SK-N-SH (cell line): Measurements from ENCODE around the gene ATF5. TPM values are rescaled to one million over a fixed set of nuclear protein-coding genes. Genes with fewer than 3 reads are reported as not detected.

ENCODE experiments used
- CTCF ChIA-PET: fragments of 300-600, 350-600 bp; formaldehyde crosslinking; extraction: SDS; loops from one replicate; lab custom pipeline; 2021; lab: Yijun Ruan, JAX
- POLR2A ChIA-PET: fragments of 350-600 bp; sonication (Branson Sonifier 250); formaldehyde crosslinking; extraction: SDS; loops from one replicate; lab custom pipeline; 2020; ENCODE audit warnings: antibody characterized with exemption, inconsistent platforms; lab: Yijun Ruan, JAX
- DNase-seq: peaks from one replicate; pipeline ENCODE4 v3.0.0; 2012
- H2AFZ ChIP-seq: fragments of 200-600 bp; sonication (generic); 2 replicates; pipeline ENCODE4 v1.8.1; 2016; ENCODE audit warnings: antibody characterized with exemption, mild to moderate bottlenecking, low read depth
- H3F3A ChIP-seq: fragments of 200-600 bp; sonication (generic); replicated peaks from 2 replicates; pipeline ENCODE3; 2016; ENCODE audit warnings: antibody characterized with exemption, mild to moderate bottlenecking; ENCODE audit not compliant: insufficient read depth
- H3K27ac ChIP-seq, 2 experiments: fragments of 200-500 bp in 1 of 2; fragments of 200-600 bp in 1 of 2; sonication (Bioruptor generic) in 1 of 2; sonication (generic), shearing (Covaris generic) in 1 of 2; 2 replicates each; pipeline versions ENCODE4 v1.5.1 to v1.6.1; 2014 to 2016; ENCODE audit warnings: low read depth in 2 of 2, inconsistent platforms in 1 of 2, low read length in 1 of 2, mild to moderate bottlenecking in 1 of 2, mixed read lengths in 1 of 2
- H3K27me3 ChIP-seq: fragments of 200-600 bp; sonication (generic), shearing (Covaris generic); 2 replicates; pipeline ENCODE4 v1.6.1; 2016; ENCODE audit warnings: mixed run types; ENCODE audit not compliant: insufficient read depth
- H3K36me3 ChIP-seq, 2 experiments: fragments of 200-500 bp in 1 of 2; fragments of 200-600 bp in 1 of 2; sonication (Bioruptor generic) in 1 of 2; sonication (generic) in 1 of 2; replicated peaks in 1 of 2; 2 replicates each; pipeline versions ENCODE3 to v1.5.1; 2014 to 2016; ENCODE audit warnings: low read length in 1 of 2, mild to moderate bottlenecking in 1 of 2; ENCODE audit not compliant: insufficient read depth in 2 of 2, control insufficient read depth in 1 of 2
- H3K4me1 ChIP-seq, 2 experiments: fragments of 200-500 bp in 1 of 2; fragments of 200-600 bp in 1 of 2; sonication (Bioruptor generic) in 1 of 2; sonication (generic), shearing (Covaris generic) in 1 of 2; 2 replicates each; pipeline versions ENCODE4 v1.5.1 to v1.6.1; 2014 to 2016; ENCODE audit warnings: low read depth in 1 of 2, low read length in 1 of 2, mixed run types in 1 of 2; ENCODE audit not compliant: insufficient read depth in 2 of 2, control insufficient read depth in 1 of 2
- H3K4me2 ChIP-seq: fragments of 200-600 bp; sonication (generic), shearing (Covaris generic); 2 replicates; pipeline ENCODE4 v1.6.1; 2017; ENCODE audit warnings: mixed run types
- H3K4me3 ChIP-seq, 2 experiments: fragments of 200-500 bp in 1 of 2; fragments of 200-600 bp in 1 of 2; sonication (Bioruptor generic) in 1 of 2; sonication (generic), shearing (Covaris generic) in 1 of 2; 2 replicates each; pipeline versions ENCODE4 v1.5.1 to v1.8.1; 2014 to 2016; ENCODE audit warnings: low read depth in 2 of 2, inconsistent platforms in 1 of 2, low read length in 1 of 2, mild to moderate bottlenecking in 1 of 2, mixed read lengths in 1 of 2, moderate library complexity in 1 of 2
- H3K79me2 ChIP-seq: fragments of 200-600 bp; sonication (generic); 2 replicates; pipeline ENCODE4 v1.8.1; 2017; ENCODE audit warnings: mild to moderate bottlenecking; ENCODE audit not compliant: insufficient read depth
- H3K9ac ChIP-seq: fragments of 200-600 bp; sonication (generic); 2 replicates; pipeline ENCODE4 v1.6.1; 2017; ENCODE audit warnings: mixed run types
- H3K9me2 ChIP-seq: fragments of 200-600 bp; sonication (generic); 2 replicates; pipeline ENCODE4 v1.6.1; 2017; ENCODE audit warnings: mixed run types
- H3K9me3 ChIP-seq: fragments of 200-600 bp; sonication (generic); 2 replicates; pipeline ENCODE4 v1.6.1; 2017; ENCODE audit warnings: mixed run types, mild to moderate bottlenecking, moderate library complexity
- H4K20me1 ChIP-seq: fragments of 200-600 bp; sonication (generic); 2 replicates; pipeline ENCODE4 v1.6.1; 2017; ENCODE audit warnings: mild to moderate bottlenecking, mixed run types; ENCODE audit not compliant: insufficient read depth
- CHD2 ChIP-seq: fragments of 150-350 bp; IDR thresholded peaks from 2 replicates; pipeline ENCODE4 v1.6.1; 2018; ENCODE audit warnings: low read length; ENCODE audit not compliant: partially characterized antibody
- ELF1 ChIP-seq: IDR thresholded peaks from 2 replicates; pipeline ENCODE4 v1.4.0; 2012
- EP300 ChIP-seq, 2 experiments: IDR thresholded peaks; 2 replicates each; pipeline versions ENCODE4 v1.4.0 to v1.6.1; 2012; ENCODE audit warnings: borderline replicate concordance in 1 of 2, low read depth in 1 of 2, low read length in 1 of 2
- EZH2phosphoT487 ChIP-seq: fragments of 200-600 bp; sonication (generic); IDR thresholded peaks from 2 replicates; pipeline ENCODE4 v1.6.1; 2017; ENCODE audit warnings: low read depth, mixed run types, mild to moderate bottlenecking, antibody characterized with exemption, moderate library complexity, borderline replicate concordance
- FOSL2 ChIP-seq: IDR thresholded peaks from 2 replicates; pipeline ENCODE4 v1.4.0; 2012; ENCODE audit warnings: low read depth, mild to moderate bottlenecking, moderate library complexity, borderline replicate concordance
- FOXJ3 ChIP-seq: sonication (generic); formaldehyde crosslinking; IDR thresholded peaks from 2 replicates; pipeline ENCODE4 v1.5.1; 2020; ENCODE audit warnings: mild to moderate bottlenecking, missing genetic modification reagents
- FOXM1 ChIP-seq: IDR thresholded peaks from 2 replicates; pipeline ENCODE4 v1.4.0; 2012; ENCODE audit warnings: low read depth, mild to moderate bottlenecking
- GABPA ChIP-seq: IDR thresholded peaks from 2 replicates; pipeline ENCODE4 v1.4.0; 2012; ENCODE audit warnings: low read depth, mild to moderate bottlenecking
- GATA2 ChIP-seq: sonication (generic); formaldehyde crosslinking; IDR thresholded peaks from 2 replicates; pipeline ENCODE4 v1.5.0; 2020; ENCODE audit warnings: mild to moderate bottlenecking, missing genetic modification reagents
- MEF2A ChIP-seq: IDR thresholded peaks from 2 replicates; pipeline ENCODE4 v1.4.0; 2012; ENCODE audit warnings: low read depth, borderline replicate concordance
- MXI1 ChIP-seq: IDR thresholded peaks from 2 replicates; pipeline ENCODE4 v1.6.1; 2012; ENCODE audit warnings: mild to moderate bottlenecking, low read depth, low read length, improper control_type of control experiment
- NRF1 ChIP-seq: IDR thresholded peaks from 2 replicates; pipeline ENCODE4 v1.6.1; 2012; ENCODE audit warnings: low read depth, mild to moderate bottlenecking, low read length
- POLR2AphosphoS5 ChIP-seq: IDR thresholded peaks from 2 replicates; pipeline ENCODE4 v1.6.1; 2012; ENCODE audit warnings: low read depth, low read length
- RAD21 ChIP-seq: IDR thresholded peaks from 2 replicates; pipeline ENCODE4 v1.6.1; 2012; ENCODE audit warnings: mild to moderate bottlenecking, low read length
- SIN3A ChIP-seq: IDR thresholded peaks from 2 replicates; pipeline ENCODE4 v1.6.1; 2012; ENCODE audit warnings: low read depth, mild to moderate bottlenecking, low read length, moderate library complexity, borderline replicate concordance
- TAF1 ChIP-seq: IDR thresholded peaks from 2 replicates; pipeline ENCODE4 v1.6.1; 2012; ENCODE audit warnings: low read depth, mild to moderate bottlenecking, low read length, moderate library complexity, borderline replicate concordance
- TEAD4 ChIP-seq: IDR thresholded peaks from 2 replicates; pipeline ENCODE4 v1.4.0; 2012; ENCODE audit warnings: mild to moderate bottlenecking, borderline replicate concordance; ENCODE audit not compliant: insufficient read depth
- USF2 ChIP-seq: fragments of 150-350 bp; IDR thresholded peaks from 2 replicates; pipeline ENCODE4 v1.6.1; 2017; ENCODE audit warnings: antibody characterized with exemption, low read length, low read depth, borderline replicate concordance
- YY1 ChIP-seq: IDR thresholded peaks from 2 replicates; pipeline ENCODE4 v1.4.0; 2012; ENCODE audit warnings: low read depth, mild to moderate bottlenecking
- ZBTB33 ChIP-seq: IDR thresholded peaks from 2 replicates; pipeline ENCODE4 v1.4.0; 2012; ENCODE audit warnings: low read depth, borderline replicate concordance
- WGBS: methylation state at CpG from one replicate; pipeline ENCODE4 v1.1.6; 2017; ENCODE audit warnings: low lambda C conversion rate; 5-methylcytosine and 5-hydroxymethylcytosine counted together
- polyA plus RNA-seq, 3 experiments: library from polyadenylated mRNA; depleted of rRNA; stranded (reverse); fragments of >200 nt; gene quantifications; 2 replicates each; pipeline ENCODE4 v1.2.3, GENCODE V29; 2012
- TF ChIP-seq, protein P1 (sequence below): IDR thresholded peaks from 2 replicates; pipeline ENCODE4 v1.4.0; 2012; ENCODE audit warnings: low read depth, borderline replicate concordance
- TF ChIP-seq, protein P2 (sequence below): fragments of 200-600 bp; sonication (generic); IDR thresholded peaks from 2 replicates; pipeline ENCODE4 v1.6.1; 2017; ENCODE audit warnings: antibody characterized with exemption, mild to moderate bottlenecking, moderate library complexity

ATF5 gene
- polyA plus RNA-seq, 1 of the 3 experiments (the other 2 are of a cell fraction), result 11.7 TPM

- ChIA-PET POLR2A (no interaction called here), CTCF (interaction anchor here (1.2 to 3.5 kb wide), 2 partner anchors 14 to 30 kb away, joined by 4 to 13 read pairs; no protein-coding TSS in a partner anchor)
- no peaks in the 10 kb centered on the region for H3K4me1 ChIP-seq
- H3K36me3 ChIP-seq, result no peaks in the 10 kb centered on the region
- H3K9me2 ChIP-seq, result no peaks in the 10 kb centered on the region
- no peak for DNase-seq
- no peak overlapping the region for H3K9ac ChIP-seq
- H3K79me2 ChIP-seq, result no peaks in the 10 kb centered on the region
- no peak overlapping the region for H2AFZ ChIP-seq
- H3K27me3 ChIP-seq, result peaks cover 69% of the 10 kb centered on the region
- no peak overlapping the region for H3K4me2 ChIP-seq
- no peak overlapping the region for H3K27ac ChIP-seq
- H3K4me3 ChIP-seq, result no peak overlapping the region
- no peaks in the 10 kb centered on the region for H4K20me1 ChIP-seq
- H3F3A ChIP-seq, result no peaks in the 10 kb centered on the region
- TF ChIP-seq GATA2 (CRISPR knock-in tag) (no peak), FOXJ3 (no peak), NRF1 (no peak), RAD21 (no peak), POLR2AphosphoS5 (no peak), MEF2A (no peak), FOXM1 (no peak), FOSL2 (no peak), ZBTB33 (no peak), MXI1 (no peak), EP300 (IDR thresholded peaks at IDR 0.05; ENCODE audit: borderline replicate concordance in 1 of 2, low read depth in 1 of 2, low read length in 1 of 2) (no peak), CHD2 (no peak), GABPA (no peak), TAF1 (no peak), YY1 (no peak), EZH2phosphoT487 (no peak), ELF1 (no peak)
- TF ChIP-seq, protein P1, sequence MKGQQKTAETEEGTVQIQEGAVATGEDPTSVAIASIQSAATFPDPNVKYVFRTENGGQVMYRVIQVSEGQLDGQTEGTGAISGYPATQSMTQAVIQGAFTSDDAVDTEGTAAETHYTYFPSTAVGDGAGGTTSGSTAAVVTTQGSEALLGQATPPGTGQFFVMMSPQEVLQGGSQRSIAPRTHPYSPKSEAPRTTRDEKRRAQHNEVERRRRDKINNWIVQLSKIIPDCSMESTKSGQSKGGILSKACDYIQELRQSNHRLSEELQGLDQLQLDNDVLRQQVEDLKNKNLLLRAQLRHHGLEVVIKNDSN, result no peak
- no peaks in the 10 kb centered on the region for H3K9me3 ChIP-seq
Measured at GRCh38 chr19:49952479-49952836, 23.5 kb downstream of the ATF5 start.

DNA sequence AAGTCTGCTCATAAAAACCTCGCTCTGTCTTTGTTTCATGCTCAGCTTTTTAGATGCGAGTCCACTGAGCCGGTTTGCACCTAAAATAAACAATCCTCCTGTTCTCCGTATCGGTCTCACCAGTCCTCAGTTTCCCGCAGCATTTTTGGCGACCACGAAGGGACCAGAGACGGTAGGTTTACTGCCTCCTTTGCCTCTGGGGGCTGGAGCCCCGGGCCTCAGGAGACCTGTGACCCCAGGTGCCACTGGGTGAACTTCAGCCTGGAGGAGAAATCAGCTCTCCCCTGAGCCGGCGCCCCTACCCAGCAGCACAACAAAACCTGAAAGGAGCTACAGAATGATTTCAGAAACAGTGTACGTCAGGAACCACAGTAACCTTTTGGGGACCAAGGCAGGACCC, 23.9 kb downstream of the ATF5 start:
- Histone ChIP-seq H3K27ac (no peak overlapping the region), H3K4me2 (no peak overlapping the region), H3K4me3 (no peak overlapping the region), H3K4me1 (no peaks in the 10 kb centered on the region), H3F3A (no peaks in the 10 kb centered on the region), H3K79me2 (no peaks in the 10 kb centered on the region), H3K9ac (no peak overlapping the region), H4K20me1 (no peaks in the 10 kb centered on the region), H3K9me3 (no peaks in the 10 kb centered on the region), H3K27me3 (peaks cover 68% of the 10 kb centered on the region), H3K9me2 (no peaks in the 10 kb centered on the region), H3K36me3 (no peaks in the 10 kb centered on the region), H2AFZ (no peak overlapping the region)
- 35% methylated on average over 12 of the region's 13 CpGs for WGBS
- no peak for DNase-seq
- CTCF ChIA-PET, result interaction anchor here (1.2 to 3.5 kb wide), 3 partner anchors 15 to 30 kb away, joined by 4 to 22 read pairs (median 13); no protein-coding TSS in a partner anchor
- POLR2A ChIA-PET, result no interaction called here
- TF ChIP-seq, protein P2, sequence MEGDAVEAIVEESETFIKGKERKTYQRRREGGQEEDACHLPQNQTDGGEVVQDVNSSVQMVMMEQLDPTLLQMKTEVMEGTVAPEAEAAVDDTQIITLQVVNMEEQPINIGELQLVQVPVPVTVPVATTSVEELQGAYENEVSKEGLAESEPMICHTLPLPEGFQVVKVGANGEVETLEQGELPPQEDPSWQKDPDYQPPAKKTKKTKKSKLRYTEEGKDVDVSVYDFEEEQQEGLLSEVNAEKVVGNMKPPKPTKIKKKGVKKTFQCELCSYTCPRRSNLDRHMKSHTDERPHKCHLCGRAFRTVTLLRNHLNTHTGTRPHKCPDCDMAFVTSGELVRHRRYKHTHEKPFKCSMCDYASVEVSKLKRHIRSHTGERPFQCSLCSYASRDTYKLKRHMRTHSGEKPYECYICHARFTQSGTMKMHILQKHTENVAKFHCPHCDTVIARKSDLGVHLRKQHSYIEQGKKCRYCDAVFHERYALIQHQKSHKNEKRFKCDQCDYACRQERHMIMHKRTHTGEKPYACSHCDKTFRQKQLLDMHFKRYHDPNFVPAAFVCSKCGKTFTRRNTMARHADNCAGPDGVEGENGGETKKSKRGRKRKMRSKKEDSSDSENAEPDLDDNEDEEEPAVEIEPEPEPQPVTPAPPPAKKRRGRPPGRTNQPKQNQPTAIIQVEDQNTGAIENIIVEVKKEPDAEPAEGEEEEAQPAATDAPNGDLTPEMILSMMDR, result no peak
- TF ChIP-seq SIN3A (no peak), EZH2phosphoT487 (no peak), TAF1 (no peak), MXI1 (no peak), RAD21 (no peak), YY1 (no peak), TEAD4 (no peak), USF2 (no peak)
